Measurements from ENCODE around the gene METRNL.
"Not testable (repeated sequence)": the region's sequence is repeated elsewhere in the genome, so short reads cannot be mapped to it uniquely, and the experiment has no call there.

METRNL gene

DNA sequence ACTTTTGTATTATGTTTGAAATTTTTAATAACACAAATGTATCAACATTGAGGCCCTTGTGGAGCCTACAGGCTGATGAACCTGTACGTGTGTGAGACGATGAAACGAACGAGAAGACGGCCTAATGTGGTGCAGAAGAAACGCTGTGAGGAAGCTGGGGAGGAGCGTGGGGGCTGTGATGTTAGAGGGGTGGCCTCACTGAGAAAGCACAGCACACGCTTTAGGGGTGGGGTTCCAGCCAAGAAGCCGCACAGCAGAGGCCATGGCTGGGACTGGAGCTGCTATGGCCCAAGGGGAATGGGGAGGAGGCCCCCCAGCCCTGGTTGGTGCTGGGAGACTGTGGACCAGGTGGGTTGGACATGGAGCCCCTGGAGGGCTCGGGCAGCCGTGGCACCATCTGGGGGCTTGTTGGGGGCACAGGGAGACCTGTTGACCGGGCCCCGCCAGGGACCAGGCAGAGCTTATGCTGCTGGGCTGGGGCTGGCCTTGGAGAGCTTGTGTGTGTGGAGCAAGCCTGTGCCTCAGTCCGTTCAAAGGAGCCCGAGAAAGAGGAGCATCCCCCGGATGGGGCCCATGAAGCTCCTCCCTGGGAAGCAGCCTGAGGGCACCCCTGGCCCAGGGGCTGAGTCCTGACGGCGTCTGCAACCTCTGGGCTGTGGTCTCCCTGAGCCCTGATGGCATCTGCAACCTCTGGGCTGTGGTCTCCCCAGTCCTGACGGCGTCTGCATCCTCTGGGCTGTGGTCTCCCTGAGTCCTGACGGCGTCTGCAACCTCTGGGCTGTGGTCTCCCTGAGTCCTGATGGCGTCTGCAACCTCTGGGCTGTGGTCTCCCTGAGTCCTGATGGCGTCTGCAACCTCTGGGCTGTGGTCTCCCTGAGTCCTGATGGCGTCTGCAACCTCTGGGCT, 44.7 kb downstream of the METRNL start:
- DNase-seq (ENCODE audit: low read depth), result no peak

DNA sequence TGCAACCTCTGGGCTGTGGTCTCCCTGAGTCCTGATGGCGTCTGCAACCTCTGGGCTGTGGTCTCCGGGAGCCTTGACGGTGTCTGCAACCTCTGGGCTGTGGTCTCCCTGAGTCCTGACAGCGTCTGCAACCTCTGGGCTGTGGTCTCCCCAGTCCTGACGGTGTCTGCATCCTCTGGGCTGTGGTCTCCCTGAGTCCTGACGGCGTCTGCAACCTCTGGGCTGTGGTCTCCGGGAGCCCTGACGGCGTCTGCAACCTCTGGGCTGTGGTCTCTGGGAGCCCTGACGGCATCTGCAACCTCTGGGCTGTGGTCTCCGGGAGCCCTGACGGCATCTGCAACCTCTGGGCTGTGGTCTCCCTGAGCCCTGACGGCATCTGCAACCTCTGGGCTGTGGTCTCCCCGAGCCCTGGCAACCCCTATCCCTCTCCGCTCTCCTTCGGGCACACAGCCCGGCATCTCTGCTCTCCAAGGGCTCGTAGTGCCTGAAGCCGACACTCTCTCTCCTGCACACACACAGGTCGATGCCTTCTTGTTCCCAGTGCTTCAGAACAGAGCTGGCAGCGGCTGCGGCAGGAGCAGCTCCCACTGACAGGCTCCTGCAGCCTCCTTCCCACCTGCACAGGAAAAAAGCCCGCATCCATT, 45.6 kb downstream of the METRNL start:
- no peak for DNase-seq (ENCODE audit: low read depth)

GRCh38 chr17:83125515-83126274, 46.3 kb downstream of the METRNL start:
- no peak for DNase-seq (ENCODE audit: low read depth)

DNA sequence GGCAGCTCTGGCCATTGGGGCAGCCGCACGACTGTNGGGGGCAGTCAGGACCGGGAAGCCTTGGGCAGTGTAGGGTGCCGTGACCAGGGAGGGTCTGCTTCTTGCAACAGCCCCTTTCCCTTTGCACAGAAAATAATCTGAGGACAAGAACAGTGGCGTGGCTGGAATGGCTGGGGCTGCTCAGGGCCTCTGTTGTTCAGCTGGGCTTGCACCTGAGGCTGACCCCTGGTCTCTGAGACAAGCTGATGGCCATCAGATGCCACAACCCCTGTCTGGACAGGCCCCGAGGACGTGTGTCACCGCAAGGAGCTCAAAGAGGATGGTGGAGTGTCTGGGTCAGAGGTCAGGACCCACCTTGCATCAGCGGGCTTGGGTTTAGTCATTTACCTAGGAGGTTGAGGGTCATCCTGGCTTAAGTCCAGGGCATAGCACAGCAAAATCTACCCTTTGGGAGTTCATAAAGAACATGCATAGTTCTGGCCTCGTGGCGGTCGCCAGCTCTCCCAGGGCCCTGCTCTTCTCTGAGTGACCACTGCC, 46.9 kb downstream of the METRNL start:
- no peak for DNase-seq (ENCODE audit: low read depth)

DNA sequence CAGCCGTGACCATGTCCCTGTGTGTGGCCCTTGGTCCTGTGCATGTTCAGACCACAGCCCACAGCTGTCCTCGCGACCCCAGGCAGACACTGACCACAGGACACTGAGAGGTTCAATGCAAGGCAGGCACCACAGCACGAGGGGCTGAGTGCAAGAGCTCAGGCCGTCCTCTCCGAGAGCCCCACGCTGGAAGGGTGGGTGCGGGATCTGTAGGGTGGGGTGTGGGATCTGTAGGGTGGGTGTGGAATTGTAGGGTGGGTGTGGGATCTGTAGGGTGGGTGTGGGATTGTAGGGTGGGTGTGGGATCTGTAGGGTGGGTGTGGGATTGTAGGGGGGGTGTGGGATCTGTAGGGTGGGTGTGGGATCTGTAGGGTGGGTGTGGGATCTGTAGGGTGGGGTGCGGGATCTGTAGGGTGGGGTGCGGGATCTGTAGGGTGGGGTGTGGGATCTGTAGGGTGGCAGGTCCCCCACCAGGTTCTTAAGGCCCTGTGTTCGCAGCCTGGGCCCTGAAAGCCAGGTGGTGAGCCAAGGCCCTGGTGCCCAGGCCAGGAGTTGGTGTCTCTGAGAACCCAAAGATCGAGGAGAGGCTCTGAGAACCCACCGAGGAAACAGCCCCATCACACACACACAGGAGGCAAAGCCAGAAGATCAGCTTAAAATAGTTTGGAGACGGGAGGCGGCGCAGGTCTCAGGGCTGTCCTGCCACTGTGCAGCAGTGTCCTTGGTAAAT, 48.2 kb downstream of the METRNL start:
- DNase-seq (ENCODE audit: low read depth), result no peak

GRCh38 chr17:83128306-83129240, 49.2 kb downstream of the METRNL start:
- DNase-seq (ENCODE audit: low read depth), result no peak

DNA sequence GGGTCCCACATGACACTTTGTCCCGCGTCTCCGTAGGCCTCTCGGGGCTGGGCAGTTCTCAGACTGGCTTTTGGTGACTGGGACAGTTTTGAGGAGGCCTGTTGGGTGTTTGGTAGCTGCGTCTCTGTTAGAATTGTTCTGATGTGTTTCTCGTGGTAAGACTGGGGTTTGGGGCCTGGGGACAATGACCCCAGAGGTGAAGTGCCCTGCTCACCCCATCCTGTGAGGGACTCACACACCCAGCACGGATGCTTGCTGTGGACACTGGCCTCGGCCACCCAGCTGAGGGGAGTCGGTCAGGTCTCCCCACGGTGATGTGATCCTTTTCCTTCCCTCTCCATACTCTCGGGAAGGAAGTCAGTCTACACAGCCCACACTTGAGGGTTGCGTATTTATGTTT, 50.3 kb downstream of the METRNL start:
- no peak for DNase-seq (ENCODE audit: low read depth)

DNA sequence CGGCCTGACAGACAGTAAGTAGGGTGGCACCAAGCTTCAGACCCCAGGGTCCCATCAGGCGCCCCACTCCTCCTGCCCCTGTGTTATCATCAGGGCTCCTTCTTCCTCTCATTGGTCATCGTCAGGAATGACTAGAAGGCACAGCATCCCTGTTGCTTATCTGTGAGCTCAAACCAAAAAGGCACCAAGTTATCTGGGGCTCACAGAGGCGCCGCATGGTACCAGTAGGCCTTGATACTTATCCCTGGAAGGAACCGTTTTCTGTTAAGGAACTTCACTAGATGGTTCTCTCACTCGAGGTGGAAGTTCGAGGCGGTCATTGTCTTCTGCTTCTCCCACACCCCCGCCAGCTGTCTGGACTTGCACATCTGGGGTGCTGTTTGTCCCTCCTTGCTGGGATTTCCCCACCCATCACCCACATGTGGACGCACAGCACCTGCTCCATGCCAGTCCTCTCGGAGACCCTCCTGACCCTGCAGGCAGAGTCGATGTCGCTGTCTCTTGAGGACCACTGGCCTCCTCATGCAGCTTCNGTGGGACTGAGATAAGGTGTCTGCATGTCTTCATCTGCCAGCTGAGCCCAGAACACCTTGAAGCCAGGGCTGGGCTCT, 52.1 kb downstream of the METRNL start:
- no peak for DNase-seq (ENCODE audit: low read depth)

- DNase-seq (ENCODE audit: low read depth), result no peak
Measured at GRCh38 chr17:83132251-83133081, 53.1 kb downstream of the METRNL start.

GRCh38 chr17:83133302-83134121, 54.1 kb downstream of the METRNL start:
- DNase-seq (ENCODE audit: low read depth), result no peak

GRCh38 chr17:83134456-83134855, 55.0 kb downstream of the METRNL start:
- DNase-seq (ENCODE audit: low read depth), result not testable (repeated sequence)

DNA sequence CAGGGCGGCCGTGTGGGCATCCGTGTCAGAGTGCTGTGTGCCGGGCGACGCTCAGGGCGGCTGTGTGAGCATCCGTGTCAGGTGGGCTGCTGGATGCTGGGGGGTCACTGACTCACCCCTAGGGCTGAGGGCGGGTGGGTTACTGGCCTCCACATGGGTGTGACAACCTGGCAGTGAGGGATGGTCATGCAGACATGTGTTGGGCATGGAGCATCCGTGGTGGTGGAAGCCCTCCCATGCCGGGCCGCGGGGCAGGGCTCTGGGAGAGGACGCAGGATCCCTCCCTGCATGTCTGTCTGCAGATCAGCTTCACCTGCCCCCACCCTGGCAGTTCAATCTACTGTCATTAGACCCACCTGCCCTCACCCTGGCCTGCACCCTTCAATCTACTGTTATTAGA, 56.3 kb downstream of the METRNL start:
- no peak for DNase-seq (ENCODE audit: low read depth)

GRCh38 chr17:83136156-83136555, 56.7 kb downstream of the METRNL start:
- DNase-seq (ENCODE audit: low read depth), result no peak

DNA sequence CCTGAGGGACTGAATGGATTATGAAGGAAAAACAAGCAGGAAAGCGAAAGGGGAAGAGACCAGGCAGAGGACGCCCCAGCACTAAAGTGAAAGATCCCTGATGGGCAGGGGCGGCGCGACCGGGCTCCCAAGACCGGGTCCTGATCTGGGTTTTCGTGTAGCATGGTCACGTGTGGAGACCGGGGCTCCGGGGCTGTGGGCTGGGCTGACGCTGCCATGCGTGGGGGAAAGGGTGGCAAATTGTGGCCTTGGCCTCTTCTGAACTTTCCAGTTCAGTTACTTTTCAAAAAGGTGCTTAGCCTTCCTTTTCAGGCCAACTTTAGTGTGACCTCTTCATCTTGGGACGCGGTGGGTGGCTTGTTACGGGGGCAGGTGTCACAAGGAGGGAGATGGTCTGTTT, 57.5 kb downstream of the METRNL start:
- DNase-seq (ENCODE audit: low read depth), result no peak

GRCh38 chr17:83137523-83137922, 58.1 kb downstream of the METRNL start:
- no peak for DNase-seq (ENCODE audit: low read depth)

GRCh38 chr17:83138820-83139219, 59.4 kb downstream of the METRNL start:
- no peak for DNase-seq (ENCODE audit: low read depth)

- not testable (repeated sequence) for DNase-seq (ENCODE audit: low read depth)
Measured at GRCh38 chr17:83139541-83140248, 60.3 kb downstream of the METRNL start.

DNA sequence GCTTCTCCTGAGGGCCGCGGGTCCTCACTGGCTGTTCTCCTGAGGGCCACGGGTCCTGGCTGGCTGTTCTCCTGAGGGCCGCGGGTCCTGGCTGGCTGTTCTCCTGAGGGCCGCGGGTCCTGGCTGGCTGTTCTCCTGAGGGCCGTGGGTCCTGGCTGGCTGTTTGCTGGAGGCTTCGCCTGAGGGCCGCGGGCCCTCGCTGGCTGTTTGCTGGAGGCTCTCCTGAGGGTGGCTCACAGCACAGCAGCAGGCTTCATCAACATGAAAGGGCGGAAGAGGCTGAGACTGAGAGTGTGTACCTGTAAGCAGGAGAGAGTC, 60.8 kb downstream of the METRNL start:
- not testable (repeated sequence) for DNase-seq (ENCODE audit: low read depth)

Measured in stimulated activated CD8-positive, alpha-beta memory T cell treated with anti-CD3 and anti-CD28 coated beads, Interleukin-12 subunit alpha, Interleukin-12 subunit beta, amount 100 ng/mL, for 1 hour (primary cell).